ENCODE results near the gene CENPW.

DNA sequence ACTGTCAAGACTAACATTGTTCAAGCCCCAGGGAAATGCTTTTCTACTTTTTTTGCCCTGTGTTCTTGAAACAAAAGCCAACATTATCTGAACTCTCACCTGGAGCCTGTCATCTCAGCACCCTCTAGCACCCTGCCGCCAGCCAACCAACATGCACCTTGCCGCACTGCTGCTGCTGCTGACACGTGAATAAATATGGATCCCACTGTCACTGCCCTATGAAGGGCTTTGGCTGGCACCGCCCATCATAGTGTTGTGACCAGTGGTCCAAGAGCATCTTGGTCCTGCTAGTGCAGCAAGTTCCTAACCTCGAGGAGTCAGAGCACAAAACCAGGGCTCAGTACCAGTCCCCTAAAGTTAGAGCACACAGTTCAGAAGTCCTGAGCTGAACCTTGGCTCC, 41.6 kb downstream of the CENPW start:
- TF ChIP-seq, protein P1, sequence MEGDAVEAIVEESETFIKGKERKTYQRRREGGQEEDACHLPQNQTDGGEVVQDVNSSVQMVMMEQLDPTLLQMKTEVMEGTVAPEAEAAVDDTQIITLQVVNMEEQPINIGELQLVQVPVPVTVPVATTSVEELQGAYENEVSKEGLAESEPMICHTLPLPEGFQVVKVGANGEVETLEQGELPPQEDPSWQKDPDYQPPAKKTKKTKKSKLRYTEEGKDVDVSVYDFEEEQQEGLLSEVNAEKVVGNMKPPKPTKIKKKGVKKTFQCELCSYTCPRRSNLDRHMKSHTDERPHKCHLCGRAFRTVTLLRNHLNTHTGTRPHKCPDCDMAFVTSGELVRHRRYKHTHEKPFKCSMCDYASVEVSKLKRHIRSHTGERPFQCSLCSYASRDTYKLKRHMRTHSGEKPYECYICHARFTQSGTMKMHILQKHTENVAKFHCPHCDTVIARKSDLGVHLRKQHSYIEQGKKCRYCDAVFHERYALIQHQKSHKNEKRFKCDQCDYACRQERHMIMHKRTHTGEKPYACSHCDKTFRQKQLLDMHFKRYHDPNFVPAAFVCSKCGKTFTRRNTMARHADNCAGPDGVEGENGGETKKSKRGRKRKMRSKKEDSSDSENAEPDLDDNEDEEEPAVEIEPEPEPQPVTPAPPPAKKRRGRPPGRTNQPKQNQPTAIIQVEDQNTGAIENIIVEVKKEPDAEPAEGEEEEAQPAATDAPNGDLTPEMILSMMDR (conservative IDR thresholded peaks at IDR 0.05): no peak
- no peak for TF ChIP-seq EZH2 (IDR thresholded peaks at IDR 0.05; ENCODE audit: low read depth)

Measured in PC-9 (cell line).